T1000 (cell line): ENCODE measurements around the gene TMEM134.

Source experiments
- DNase-seq: peaks from one replicate; lab custom pipeline; 2025; ENCODE audit warnings: mixed read lengths; lab: John Stamatoyannopoulos, UW

Gene TMEM134

GRCh38 chr11:67458266-67458665, 10.8 kb downstream of the TMEM134 start:
- DNase-seq = no peak

- DNase-seq = no peak
Observed at GRCh38 chr11:67457453-67457852, 11.6 kb downstream of the TMEM134 start.

GRCh38 chr11:67456068-67456705, 12.9 kb downstream of the TMEM134 start:
- no peak for DNase-seq

GRCh38 chr11:67455054-67455453, 14.0 kb downstream of the TMEM134 start, which contains the start of gene CABP4:
Gene CABP4 (plus strand): TSS chr11:67455354. CDS start chr11:67455424, 70 bp downstream.
- DNase-seq = no peak

- DNase-seq = no peak
Observed at GRCh38 chr11:67453816-67454732, 15.0 kb downstream of the TMEM134 start.

- no peak for DNase-seq
Observed at GRCh38 chr11:67452141-67452952, 16.7 kb downstream of the TMEM134 start, which contains the start of gene GPR152. Gene GPR152 (minus strand): TSS chr11:67452729. CDS start chr11:67452724, 5 bp downstream.

- no peak for DNase-seq
Observed at GRCh38 chr11:67451658-67451976, 17.4 kb downstream of the TMEM134 start.

- DNase-seq = no peak
Observed at GRCh38 chr11:67450796-67451657, 18.0 kb downstream of the TMEM134 start.

- no peak for DNase-seq
Observed at GRCh38 chr11:67449116-67449844, 19.8 kb downstream of the TMEM134 start.

GRCh38 chr11:67448220-67448609, 20.8 kb downstream of the TMEM134 start:
- no peak for DNase-seq

GRCh38 chr11:67445515-67445914, 23.5 kb downstream of the TMEM134 start:
- DNase-seq = no peak

- DNase-seq = no peak
Observed at GRCh38 chr11:67442504-67443404, 26.3 kb downstream of the TMEM134 start.

- no peak for DNase-seq
Observed at GRCh38 chr11:67441731-67442351, 27.2 kb downstream of the TMEM134 start.

GRCh38 chr11:67441098-67441563, 27.9 kb downstream of the TMEM134 start:
- no peak for DNase-seq

GRCh38 chr11:67440229-67441097, 28.6 kb downstream of the TMEM134 start:
- DNase-seq = no peak

GRCh38 chr11:67439321-67440228, 29.5 kb downstream of the TMEM134 start:
- no peak for DNase-seq
